Amniotic epithelial cell (primary cell): ENCODE measurements around the gene HMCN2.

Source experiments
- DNase-seq: peaks from one replicate; pipeline ENCODE4 v3.0.0-alpha.2; 2010; ENCODE audit warnings: low read depth

HMCN2 gene

DNA sequence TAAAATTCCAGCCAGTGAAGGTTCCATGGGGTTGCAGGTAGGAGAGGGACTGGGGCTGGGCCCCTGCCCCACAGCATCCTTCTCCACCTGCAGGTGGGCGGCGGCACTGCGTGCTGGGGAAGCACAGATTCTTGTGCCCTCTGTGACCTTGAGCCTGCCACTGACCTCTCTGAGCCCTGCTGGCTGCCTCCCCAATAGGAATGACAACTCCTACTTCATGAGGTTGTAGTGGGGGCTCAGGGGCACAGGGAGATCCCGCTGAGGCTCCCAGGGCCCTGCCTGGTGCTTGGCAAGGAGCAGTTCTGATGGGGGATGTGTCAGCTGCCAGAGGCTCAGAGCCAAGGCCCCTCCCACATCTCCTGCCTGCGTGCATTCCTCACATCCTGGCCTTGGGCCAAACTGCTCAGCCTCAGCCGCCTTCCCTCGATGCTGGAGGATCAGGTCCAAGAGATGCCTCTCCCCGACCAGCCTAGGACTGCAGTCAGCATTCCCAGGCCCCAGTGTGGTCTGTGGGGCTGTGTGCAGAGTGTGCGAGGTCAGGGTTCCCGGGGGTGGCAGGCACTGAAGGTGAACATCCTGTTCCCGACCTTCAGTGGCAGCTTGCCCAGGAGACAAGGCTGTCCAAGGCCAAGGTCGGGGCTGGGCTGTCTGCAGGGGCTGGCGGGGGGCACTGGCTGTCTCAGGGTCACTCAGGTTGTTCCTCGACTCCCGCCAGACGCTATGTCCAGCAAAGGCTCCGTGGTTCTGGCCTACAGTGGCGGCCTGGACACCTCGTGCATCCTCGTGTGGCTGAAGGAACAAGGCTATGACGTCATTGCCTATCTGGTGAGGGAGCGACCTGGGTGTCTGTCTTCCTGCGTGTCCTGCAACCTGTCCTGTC is 186.2 kb downstream of the HMCN2 start:
- DNase-seq: peak; percentile 94

DNA sequence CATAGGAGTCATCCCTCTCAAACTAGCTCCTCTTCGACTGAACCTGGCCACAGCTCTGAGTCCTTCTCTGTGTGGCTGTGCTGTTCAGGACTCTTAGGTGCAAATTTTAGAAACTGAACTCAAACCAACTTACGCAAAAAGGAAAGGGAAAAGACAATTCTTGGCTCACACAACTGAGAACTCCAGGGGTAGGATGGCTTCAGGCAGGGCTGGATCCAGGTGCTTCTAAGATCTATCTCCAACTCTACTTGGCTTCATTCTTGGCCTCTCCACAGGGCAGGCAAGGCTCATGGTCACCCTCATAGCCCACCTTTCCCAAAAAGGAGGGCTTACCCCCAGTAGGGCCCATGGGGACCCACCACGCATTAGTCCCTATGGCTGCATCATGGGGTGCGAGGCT is 187.3 kb downstream of the HMCN2 start:
- DNase-seq: no peak

DNA sequence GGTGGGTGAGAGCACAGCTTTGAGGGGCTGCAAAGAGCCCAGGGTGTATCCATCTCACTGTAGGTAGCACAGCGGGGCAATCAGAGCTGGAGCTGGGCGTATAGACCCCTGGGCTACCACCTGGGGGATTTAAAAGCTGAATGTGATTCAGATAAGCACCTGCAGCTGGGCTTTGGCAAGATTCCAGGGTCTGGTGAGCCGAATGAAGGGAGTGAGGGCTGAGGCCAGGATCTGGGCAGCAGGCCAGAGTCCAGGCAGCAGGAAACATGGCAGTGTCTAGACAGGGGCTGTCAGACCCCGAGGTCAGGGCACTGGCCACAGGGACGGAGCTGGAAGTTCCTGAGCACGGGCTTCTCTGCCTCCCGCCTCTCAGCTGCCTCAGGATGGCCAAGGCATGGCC is 187.9 kb downstream of the HMCN2 start:
- peak; percentile 64 for DNase-seq

DNA sequence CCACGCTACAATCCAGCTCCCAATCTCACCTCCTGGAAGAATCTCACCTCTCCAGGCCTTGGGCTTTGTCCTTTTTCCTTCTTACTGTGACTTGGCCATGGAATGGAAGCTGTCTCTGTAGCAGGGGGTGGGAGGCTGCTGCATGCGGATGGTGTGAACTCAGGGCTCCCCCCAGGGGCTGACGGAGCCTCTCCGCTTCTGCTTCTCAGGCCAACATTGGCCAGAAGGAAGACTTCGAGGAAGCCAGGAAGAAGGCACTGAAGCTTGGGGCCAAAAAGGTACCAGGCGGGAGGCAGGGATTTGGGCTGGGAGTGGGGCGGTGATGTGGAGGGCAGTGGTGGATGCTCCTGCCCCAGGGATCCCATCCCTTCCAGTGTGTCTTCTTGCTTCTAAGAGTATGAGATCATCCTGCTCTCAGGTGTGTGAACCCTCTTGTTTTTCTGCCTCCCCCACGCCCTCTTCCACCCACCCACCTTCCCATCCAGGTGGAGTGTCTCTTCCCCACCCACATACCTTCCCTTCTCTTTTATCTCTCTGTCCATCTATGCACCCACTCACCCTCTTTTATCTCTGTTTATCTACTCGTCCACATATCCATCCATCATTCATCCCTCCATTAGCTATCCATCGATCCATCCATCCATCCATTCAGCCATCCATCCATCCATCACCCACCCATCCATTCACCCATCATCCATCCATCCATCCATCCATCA is 188.7 kb downstream of the HMCN2 start:
- DNase-seq: no peak

DNA sequence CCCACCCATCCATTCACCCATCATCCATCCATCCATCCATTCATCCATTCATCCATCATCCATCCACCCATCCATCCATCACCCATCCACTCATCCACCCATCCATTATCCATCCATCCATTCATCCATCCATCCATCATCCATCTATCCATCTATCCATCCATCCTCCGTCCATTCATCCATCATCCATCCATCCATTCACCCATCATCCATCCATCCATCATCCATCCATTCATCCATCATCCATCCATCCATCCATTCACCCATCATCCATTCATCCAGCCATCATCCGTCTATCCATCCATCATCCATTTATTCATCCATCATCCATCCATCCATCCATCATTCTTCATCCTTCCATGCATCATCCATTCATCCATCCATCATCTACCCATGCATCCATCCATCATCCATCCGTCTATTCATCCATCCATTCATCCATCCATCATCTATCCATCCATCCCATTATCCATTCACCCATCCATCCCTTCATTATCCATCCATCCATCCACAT is 189.3 kb downstream of the HMCN2 start:
- no peak for DNase-seq

DNA sequence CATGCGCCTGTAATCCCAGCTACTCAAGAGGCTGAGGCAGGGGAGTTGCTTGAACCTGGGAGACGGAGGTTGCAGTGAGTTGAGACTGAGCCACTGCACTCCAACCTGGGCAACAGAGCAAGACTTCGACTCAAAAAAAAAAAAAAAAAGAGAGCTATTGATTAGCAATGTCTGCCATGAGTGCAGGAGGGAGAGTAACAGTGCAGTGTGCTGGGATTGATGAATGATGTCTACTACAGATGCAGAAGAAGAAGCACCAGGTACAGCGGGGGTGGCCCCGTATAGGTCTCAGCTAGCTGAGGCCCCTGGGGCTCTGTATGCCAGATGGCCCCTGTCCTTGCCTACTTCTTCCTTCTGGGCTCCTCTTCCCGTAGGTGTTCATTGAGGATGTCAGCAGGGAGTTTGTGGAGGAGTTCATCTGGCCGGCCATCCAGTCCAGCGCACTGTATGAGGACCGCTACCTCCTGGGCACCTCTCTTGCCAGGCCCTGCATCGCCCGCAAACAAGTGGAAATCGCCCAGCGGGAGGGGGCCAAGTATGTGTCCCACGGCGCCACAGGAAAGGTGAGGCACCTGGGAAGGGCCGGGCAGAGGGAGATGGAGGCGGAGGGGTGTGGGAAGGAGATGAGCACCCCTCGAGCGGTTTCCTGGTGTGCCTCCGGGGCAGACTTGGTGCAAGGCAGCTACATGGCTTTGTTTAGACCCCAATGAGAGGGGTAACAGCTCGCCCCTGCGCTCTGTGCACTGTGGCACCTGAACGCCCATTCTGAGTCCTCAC is 192.7 kb downstream of the HMCN2 start:
- DNase-seq: no peak

DNA sequence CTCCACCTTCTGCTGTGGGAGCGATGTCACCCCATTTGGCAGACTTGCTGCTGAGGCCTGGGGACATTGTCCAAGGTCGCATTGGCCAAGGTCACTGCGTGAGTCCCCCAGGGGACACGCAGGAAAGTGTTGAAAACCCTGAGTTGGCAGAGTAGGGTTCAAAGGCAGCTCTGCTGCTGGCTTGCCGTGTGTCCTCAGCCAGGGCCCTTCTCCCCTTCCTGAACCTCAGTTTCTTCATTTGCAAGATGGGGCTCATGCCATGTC is 193.2 kb downstream of the HMCN2 start:
- no peak for DNase-seq

DNA sequence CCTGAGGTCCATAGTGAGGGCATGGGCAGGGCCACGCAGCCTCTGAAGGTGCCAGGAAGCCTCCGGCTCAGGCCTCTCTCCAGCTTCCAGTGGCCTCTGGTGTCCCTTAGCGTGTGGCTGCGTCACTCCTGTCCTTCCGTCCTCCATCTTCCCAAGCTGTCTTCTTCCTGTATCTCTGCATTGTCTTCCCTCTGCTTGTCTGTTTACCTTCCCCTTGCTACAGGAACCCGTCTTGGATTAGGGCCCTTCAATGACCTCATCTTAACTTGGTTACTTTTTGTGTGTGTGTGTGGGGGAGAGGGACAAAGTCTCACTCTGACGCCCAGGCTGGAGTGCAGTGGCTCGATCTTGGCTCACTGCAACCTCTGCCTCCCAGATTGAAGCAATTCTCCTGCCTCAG is 193.6 kb downstream of the HMCN2 start:
- DNase-seq: no peak

DNA sequence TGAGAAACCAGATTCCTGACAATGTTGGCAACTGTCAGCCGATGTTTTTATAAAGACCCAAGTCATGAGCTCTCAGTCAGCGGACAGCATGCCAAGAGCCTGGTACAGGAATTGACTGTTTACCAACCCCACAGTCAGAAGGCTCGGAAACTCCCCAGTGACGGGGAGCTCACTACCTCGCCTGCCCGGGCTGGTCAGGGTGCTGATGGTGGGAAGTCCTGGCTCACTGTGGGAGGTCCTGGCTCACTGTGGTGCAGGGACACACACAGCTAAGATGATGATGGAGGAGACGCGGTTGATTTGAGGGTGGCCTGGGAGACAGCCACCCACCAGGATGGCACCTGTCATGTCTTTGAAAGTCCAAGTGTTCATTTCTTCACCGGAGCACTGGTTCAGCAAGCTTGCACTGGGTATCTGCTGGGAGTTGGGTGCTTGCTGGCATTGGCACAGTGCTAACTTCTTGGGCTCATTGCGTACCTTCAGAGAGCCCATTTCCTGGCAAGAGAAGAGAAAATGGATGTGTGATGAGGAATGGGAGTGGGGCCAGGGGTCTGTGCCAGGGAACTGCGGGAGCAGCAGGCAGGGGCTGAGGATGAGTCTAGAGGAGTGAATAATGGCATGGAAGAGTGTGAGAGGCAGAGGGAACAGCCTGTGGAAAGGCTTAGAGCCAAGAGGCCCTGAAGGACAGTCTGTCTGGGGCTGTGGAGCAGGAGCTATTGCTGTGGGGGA is 194.5 kb downstream of the HMCN2 start:
- DNase-seq: no peak

DNA sequence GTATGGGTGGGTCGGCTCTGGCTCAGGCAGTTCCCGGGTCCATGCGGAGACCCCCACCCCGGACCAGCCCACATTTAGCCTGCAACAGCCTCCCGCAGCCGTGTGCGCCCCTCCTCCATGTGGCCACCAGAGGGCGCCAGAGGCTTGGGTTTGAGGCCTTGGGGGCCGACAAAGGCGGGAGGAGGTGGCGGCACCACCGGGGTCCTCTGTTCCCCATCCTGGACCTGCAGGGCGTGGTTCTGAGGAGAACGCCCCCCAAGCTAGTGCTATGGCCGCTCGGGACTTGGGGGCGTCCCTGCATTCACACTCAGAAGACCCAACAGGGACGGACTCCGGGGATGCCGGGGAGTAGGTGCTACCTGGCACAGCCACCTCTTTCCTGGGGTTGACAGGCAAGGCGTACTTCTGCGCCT is 195.7 kb downstream of the HMCN2 start:
- DNase-seq: no peak

DNA sequence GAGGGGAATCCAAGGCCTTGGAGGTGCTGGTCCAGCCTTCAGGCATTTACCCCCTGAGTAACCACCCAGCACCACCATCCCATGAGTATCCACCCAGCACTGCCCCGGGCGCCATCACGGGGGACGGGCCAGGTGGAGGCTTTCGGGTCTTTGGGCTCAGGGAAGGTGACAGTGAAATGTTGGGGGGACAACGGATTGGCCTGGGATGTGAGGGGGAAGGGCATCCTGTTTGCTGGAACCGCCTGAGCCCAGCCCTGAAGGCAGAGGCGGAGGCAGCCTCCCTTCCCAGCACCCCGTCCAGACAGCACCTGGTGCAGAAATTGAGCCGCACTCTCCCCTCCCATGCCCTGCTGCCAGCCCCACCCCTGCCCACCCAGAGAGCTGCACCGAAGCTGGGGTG is 196.2 kb downstream of the HMCN2 start:
- no peak for DNase-seq

DNA sequence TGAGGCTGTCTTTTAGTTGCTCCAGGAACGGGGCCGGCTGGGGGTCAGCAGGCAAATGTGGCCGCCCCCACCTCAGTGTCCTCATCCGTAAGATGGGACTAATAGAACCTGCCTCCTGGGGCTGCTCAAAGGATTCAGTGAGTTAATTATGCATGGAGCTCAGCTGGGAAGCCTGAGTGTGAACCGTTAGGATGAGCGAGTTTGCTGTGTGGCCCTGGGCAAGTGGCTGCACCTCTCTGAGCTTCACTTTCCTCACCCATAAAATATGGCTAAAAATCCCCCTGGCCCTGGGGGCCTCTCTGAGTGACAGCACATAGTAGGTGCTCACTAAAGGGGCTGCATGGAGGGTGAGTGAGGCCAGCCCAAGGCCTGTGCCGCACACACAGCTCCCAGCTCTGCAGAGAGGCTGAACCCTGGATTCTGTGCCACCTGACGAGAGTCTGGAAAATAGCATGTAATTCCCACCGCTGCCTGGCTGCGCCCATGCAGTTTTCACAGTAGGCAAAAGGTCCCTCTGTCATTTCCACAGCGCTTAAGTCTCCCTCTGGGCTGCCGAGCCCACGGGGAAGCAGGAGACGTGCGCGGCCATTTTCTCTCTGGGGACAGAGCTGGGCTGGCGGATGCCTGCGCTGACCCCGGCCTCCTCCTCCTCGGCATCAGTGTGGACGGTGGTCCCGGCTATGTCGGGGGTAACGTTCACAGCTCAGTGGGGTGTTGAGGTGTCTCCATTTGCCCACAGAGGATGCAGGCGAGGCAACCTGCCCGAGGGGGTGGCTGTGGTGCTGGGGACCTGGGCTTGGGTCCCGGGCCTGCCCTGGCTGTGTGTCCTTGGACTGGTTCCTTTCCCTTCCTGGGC is 197.4 kb downstream of the HMCN2 start:
- no peak for DNase-seq

DNA sequence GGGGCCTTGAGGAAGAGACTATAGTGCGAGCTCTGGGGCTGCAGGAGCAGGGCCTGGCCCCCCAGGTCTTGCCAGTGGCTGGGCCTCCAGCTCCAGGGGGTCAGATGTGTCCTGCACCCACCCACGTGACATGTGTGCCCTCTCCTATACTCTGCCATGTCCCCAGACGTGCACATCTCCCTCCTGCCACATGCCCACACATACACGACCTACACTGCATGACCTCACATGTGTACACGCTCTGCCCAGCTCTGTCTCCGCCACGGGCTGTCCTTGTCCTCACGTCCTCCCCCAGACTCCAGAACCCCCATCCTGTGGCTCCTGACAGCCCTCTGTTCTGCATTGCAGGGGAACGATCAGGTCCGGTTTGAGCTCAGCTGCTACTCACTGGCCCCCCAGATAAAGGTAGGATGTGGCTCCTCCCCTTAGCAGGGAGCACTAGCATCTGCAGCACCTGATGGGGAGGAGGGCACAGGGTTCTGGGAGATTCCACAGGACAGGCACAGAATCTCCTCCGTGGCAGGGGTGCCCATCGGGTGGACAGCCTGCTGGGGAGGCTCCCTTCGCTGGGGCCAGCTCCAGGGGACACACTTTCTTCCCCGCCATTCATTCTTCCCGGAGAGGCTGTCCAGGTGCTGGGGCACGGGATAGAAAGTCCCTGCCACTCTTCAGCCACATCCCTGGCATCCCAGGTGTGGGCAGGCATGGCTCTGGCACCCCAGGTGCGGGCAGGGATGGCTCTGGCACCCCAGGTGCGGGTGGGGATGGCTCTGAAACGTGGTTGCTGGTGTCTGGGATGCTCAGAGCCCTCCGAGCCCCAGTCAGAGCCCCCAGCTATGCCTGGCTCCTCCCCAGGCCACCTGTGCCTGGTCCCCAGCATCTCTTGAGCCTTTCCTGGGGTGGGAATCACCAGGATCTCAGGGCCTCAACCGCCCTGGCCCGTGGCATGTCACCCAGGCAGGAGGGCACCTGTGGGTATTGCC is 198.5 kb downstream of the HMCN2 start:
- DNase-seq: no peak

DNA sequence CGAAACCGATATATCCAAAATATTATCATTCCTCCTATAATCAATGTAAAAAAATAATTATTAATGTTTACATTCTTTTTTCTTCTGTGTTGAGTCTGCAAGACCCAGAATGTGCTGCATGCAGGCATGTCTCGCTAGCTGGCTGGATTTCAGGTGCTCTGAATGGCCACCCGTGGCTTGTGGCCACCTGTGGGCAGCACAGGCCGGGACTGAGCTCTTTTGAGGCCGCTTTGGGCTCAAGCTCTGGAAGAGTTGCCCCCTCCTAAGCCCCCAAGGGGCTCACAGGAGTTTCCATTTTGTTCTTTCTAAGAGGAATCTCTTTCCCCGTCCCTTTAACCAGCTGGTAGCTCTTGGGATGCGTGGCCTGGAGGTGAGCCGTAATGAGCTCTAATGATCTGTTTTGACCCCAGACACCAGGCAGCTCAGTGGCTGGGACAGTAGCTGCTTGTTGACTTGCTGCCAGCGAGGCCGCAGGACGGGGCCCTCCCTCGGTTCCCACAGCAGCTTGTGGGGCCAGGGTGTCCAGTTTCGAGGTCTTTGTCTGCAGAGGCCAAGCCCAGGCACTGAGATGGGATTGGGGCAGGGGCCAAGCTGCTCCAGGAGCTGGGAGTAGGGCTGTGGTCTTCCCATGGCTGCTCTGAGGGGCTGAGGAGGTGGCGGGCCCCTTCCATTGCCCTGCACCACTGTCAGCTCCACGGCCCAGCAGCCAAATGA is 200.0 kb downstream of the HMCN2 start:
- DNase-seq: no peak

DNA sequence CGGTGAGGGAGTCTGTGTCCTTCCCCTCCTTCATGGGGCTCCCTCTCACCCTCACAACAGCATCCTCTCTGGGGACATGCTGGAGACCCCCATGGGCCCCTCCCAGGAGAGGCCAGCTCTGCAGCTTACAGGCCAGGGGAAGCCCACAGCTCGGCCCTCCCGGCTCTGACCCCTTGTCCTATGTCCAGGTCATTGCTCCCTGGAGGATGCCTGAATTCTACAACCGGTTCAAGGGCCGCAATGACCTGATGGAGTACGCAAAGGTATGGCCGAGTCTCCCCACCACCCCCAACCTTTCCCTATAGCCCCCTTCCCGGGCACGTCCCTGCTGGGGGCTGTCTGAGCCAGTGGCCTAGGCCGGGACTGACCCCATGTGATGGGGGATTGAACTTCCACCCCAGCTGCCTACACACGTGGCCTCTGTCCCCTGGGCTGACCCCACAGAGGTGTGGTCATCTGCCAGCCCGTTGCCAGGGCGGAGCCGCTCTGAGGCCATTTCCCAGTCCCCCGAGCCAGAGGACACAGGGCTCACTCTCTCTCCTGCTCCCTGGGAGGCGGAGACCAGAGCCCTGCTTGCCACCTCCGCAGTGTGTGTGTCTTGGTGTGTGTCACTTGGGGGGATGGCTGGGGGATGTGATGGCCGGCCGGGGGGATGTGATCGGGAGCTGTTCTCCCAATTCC is 201.1 kb downstream of the HMCN2 start:
- no peak for DNase-seq

DNA sequence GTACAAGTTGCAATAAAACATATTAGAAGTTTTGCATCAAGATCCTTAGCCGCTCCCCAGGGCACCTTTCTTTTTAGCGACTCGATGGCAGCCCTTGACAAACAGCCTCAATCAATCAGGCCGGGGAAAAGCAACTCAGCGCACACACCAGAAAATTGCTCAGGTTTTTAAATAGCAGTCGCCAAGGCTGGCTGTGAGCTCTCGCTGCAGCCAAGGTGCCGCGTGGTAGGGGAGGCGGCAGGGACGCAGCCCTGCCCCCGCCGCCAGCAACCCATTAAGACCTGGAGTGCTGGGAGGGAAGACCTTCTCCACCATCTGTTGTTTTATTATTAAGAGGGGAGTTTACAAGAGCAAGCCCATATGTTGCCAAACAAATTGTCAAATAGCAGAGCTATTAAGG is 201.8 kb downstream of the HMCN2 start:
- no peak for DNase-seq

DNA sequence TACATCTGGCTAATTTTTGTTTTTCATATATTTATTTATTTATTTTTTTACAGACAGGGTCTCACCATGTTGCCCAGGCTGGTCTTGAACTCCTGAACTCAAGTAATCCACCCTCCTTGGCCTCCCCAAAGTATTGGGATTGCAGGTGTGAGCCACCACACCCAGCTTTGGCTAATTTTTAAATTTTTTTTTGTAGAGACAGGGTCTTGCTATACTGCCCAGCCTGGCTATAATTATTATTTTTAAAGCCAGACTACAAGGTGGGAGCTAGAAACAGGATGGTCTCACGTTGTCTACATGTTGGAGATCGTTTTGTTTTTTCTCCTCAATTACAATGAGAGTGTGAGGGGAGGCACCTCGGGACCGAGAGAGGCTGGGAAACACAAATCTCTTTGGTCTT is 203.0 kb downstream of the HMCN2 start:
- DNase-seq: no peak

DNA sequence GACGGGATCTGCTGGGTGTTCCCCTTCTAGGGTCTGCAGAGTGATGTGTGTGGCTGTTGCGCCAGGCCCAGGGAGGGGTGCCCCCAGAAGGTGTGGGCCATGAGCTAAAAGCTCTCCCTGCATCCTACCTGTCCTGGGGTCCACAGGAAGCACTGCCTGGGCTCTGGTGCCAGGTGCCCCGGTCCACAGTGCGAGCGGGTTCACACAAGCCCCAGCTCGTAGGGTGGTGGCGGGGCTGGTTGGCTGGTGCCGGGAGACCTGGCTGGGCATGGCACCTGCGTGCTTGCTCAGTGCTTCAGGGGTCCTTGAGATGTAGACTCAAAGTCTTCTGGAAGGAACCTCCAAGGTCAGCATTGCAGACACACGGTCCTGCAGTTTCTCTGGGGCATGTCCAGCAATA is 204.7 kb downstream of the HMCN2 start:
- no peak for DNase-seq

DNA sequence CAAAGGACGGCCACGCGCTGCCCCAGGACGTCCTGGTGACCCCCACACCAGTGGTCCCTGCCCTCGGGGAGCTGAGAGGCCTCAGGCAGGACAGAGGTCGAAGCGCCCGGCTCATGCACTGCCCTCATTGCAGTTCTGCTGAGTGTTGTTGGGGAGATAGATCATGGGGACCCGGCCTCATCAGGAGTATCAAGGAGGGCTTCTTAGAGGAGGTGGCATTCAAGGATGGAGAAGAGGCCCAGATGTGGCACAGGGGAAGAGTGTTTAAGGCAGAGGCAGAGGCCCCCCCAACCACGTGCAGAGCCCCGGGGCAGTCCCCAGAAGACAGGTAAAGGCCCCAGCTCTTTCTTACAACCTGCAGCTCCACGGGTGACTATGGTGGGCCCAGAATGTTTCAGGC is 205.4 kb downstream of the HMCN2 start:
- no peak for DNase-seq
